ENCODE results near the gene MRTFA. TPM values are rescaled to one million over a fixed set of nuclear protein-coding genes. Genes with fewer than 3 reads are reported as not detected.
"Not testable (repeated sequence)": the region's sequence is repeated elsewhere in the genome, so short reads cannot be mapped to it uniquely, and the experiment has no call there.

MRTFA gene
- total RNA-seq, 2 experiments from 2014 or later, result 72.5 to 76.3 TPM

DNA sequence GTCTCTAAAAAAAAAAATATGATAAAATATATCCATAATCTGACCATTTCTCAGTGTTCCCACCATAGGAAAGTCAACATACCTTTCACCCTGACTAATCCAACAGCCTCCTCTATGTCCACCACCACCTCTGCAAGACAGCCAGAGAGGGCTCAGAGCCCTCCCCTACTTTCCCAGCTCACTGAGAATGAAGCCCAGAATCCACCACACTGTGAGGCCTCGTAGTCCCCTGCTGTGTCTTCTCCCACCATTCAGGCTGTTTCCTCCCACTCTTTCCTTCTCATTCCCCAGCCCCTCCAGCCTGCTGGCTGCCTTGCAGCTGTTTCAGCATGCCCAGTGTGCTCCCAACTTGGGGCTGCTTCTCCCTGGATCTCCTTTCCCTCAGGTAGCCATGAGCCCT lies 239.1 kb downstream of the MRTFA start:
- POLR2A ChIA-PET, result interaction anchor here (1.3 to 2.5 kb wide), 2 partner anchors 12 to 27 kb away, joined by 3 to 7 read pairs; partner anchors contain the start of gene SGSM3
- H3K4me3 Mint-ChIP-seq, result no peak overlapping the region

DNA sequence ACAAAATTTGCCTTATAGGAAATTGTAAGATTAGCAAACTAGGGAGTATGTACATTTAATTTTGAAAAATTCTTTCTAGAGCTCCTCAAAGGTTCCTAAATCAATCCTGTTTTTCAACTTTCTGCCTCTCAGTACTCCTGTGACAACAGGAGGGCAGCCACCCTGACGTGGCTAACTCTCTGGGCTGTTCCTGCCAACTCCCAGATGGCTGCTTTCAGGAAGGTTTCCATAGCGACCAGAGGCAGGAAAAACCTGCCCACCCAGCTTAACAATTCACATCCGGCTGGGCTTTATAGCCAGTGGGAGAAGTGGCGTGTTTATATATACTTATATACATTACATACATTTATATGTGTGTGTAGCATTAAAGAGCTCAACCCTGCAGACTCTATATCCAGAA lies 239.6 kb downstream of the MRTFA start:
- no peak for DNase-seq
- no peak for ATAC-seq (ENCODE audit: low read depth)
- Mint-ChIP-seq H3K9me3 (no peaks in the 10 kb centered on the region), H3K4me3 (no peak overlapping the region), H3K4me1 (peaks cover 52% of the 10 kb centered on the region), H3K36me3 (peaks cover 17% of the 10 kb centered on the region), H3K27me3 (no peaks in the 10 kb centered on the region), H3K27ac (peak overlapping the region; percentile 51)
- POLR2A ChIA-PET, result interaction anchor here (0.6 to 2.5 kb wide), 3 partner anchors 11 to 26 kb away, joined by 3 to 7 read pairs (median 4); partner anchors contain the start of gene SGSM3

More for the DNA sequence above, 239.1 kb downstream of the MRTFA start:
- Mint-ChIP-seq H3K36me3 (peaks cover 17% of the 10 kb centered on the region), H3K4me1 (peaks cover 55% of the 10 kb centered on the region), H3K9me3 (no peaks in the 10 kb centered on the region), H3K27me3 (no peaks in the 10 kb centered on the region), H3K27ac (no peak overlapping the region)
- ATAC-seq (ENCODE audit: low read depth) (no peak), DNase-seq (no peak)

DNA sequence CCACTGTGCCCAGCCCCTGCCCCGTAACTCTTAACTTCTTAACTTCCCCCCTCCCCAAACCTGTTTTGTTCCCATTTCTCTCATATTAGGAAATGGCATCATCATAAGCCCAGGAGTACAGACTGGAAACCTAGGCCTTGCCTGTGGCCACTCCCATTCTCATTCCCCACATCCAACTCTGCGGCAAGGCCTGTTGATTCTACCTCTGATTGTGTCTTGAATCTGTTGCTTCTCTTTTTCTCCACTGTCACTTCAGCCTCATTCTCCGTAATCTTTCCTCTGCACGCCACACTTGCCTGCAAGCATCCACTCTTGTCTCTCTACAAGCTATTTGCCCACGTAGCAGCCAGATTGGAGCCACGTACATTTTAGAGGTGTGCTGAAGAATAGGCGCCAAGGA lies 240.9 kb downstream of the MRTFA start:
- H3K4me1 Mint-ChIP-seq, result peaks cover 40% of the 10 kb centered on the region
- DNase-seq (no peak), ATAC-seq (ENCODE audit: low read depth) (no peak)
- no peaks in the 10 kb centered on the region for H3K27me3 Mint-ChIP-seq
- POLR2A ChIA-PET, result no interaction called here
- no peak overlapping the region for H3K4me3 Mint-ChIP-seq
- no peaks in the 10 kb centered on the region for H3K9me3 Mint-ChIP-seq
- no peak overlapping the region for H3K27ac Mint-ChIP-seq
- peaks cover 20% of the 10 kb centered on the region for H3K36me3 Mint-ChIP-seq

DNA sequence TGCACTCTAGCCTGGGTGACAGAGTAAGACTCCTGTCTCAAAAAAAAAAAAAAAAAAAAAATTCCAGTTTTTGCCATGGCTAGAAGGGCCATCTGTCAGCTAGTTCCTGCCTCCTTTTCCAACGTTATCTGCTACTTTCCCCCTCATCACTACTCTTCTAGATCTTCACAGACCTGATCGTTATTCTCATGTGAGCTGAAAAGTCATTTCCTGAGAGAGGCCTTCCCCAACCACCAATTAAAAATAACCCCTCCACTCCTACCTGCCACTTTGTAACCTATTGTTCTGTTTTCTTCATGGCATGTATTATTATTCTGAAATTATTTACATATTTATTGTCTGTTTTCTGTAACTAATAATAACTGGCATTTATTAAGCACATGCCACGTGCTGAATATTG lies 241.9 kb downstream of the MRTFA start:
- peaks cover 18% of the 10 kb centered on the region for H3K36me3 Mint-ChIP-seq
- H3K4me3 Mint-ChIP-seq, result no peak overlapping the region
- H3K27me3 Mint-ChIP-seq, result no peaks in the 10 kb centered on the region
- no peak for DNase-seq
- POLR2A ChIA-PET, result interaction anchor here (0.6 to 0.7 kb wide), 2 partner anchors 9 to 232 kb away, joined by 3 to 5 read pairs; no protein-coding TSS in a partner anchor
- peak overlapping the region; percentile 57 for H3K27ac Mint-ChIP-seq
- no peaks in the 10 kb centered on the region for H3K9me3 Mint-ChIP-seq
- no peak for ATAC-seq (ENCODE audit: low read depth)
- peaks cover 32% of the 10 kb centered on the region for H3K4me1 Mint-ChIP-seq

DNA sequence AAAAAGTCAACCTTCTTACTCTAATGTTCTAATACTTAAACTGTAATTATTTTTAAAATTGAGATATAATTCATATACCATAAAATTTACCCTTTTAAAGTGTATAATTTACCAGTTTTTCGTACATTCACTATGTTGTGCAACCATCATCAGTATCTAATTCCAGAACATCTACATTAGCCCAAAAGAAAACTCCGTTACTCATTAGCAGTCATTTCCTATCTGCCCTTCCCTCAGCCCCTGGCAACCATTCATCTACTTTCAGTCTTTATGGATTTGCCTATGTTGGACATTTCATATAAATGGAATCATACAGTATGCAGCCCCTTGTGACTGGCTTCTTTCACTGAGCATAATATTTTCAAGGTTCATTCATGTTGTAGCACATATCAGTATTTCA lies 243.9 kb downstream of the MRTFA start:
- no peak for ATAC-seq (ENCODE audit: low read depth)
- H3K36me3 Mint-ChIP-seq, result peaks cover 28% of the 10 kb centered on the region
- no peak overlapping the region for H3K4me3 Mint-ChIP-seq
- H3K27ac Mint-ChIP-seq, result no peak overlapping the region
- H3K4me1 Mint-ChIP-seq, result peaks cover 28% of the 10 kb centered on the region
- no peak for DNase-seq
- POLR2A ChIA-PET, result interaction anchor here (1.2 kb wide), 1 partner anchor 10 kb away, joined by 5 read pairs; no protein-coding TSS in a partner anchor
- no peaks in the 10 kb centered on the region for H3K27me3 Mint-ChIP-seq
- no peaks in the 10 kb centered on the region for H3K9me3 Mint-ChIP-seq

DNA sequence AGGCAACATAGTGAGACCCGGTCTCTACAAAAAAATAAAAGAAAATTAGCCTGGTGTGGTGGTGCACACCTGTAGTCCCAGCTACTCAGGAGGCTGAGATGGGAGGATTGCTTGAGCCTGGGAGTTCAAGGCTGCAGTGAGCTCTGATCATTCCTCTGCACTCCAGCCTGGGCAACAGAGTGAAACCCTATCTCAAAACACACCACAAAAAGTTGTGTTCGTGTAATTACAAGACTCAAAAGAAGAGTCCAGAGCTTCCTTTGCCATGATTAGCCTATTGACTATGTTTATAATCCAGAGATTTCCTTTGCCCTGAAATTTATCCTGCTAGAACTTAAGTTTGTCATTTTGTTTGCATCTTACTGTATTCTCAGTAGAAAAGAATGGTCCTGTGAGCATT lies 245.1 kb downstream of the MRTFA start:
- no peak overlapping the region for H3K27ac Mint-ChIP-seq
- H3K4me3 Mint-ChIP-seq, result no peak overlapping the region
- POLR2A ChIA-PET, result no interaction called here

DNA sequence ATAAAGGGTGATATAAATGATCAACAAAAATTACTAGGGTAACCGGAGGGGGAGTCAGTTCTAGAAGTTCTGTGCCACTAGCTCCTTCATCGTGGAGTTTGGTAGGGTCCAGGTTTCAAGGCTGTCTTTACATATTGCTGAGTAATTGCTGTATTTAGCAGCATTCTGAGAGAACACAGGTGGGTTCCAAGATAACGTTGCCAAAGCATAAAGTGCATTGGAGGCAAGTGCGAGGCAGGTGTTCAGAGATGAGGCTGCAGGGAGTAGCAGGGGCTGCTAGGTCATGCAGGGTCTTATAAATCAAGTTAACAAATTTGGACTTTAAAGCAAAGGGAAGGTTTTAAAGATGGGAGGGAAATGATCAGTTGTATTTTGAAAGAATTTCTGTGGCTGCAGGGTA lies 248.3 kb downstream of the MRTFA start:
- Mint-ChIP-seq H3K9me3 (no peaks in the 10 kb centered on the region), H3K4me1 (peaks cover 38% of the 10 kb centered on the region), H3K4me3 (no peak overlapping the region), H3K27me3 (no peaks in the 10 kb centered on the region), H3K27ac (peak overlapping the region; percentile 3), H3K36me3 (peaks cover 17% of the 10 kb centered on the region)
- ATAC-seq (ENCODE audit: low read depth) (no peak), DNase-seq (no peak)
- POLR2A ChIA-PET, result no interaction called here

More for the DNA sequence above, 245.1 kb downstream of the MRTFA start:
- Mint-ChIP-seq H3K36me3 (peaks cover 24% of the 10 kb centered on the region), H3K4me1 (peaks cover 24% of the 10 kb centered on the region), H3K9me3 (no peaks in the 10 kb centered on the region), H3K27me3 (no peaks in the 10 kb centered on the region)
- no peak for DNase-seq
- ATAC-seq (ENCODE audit: low read depth), result no peak

DNA sequence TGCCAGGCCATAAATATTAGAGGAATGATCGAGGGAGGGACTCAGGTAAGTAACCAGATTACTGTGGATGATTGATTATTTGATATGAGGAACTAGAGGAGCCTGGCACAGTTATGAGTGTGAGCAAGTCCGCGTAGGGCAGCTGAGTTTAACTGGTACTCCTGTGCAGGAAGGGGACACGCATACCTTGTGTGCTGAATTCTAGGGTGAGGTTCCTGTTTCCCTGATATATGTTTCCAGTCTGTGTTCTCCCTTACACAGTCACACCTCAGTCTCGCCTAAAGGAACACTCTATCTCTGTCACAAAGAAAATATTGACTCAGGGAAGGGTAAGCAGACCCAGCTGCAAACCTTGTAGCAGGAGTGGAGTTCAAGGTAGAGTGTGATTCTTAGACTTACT lies 248.8 kb downstream of the MRTFA start:
- no peak for ATAC-seq (ENCODE audit: low read depth)
- Mint-ChIP-seq H3K36me3 (peaks cover 17% of the 10 kb centered on the region), H3K27ac (no peak overlapping the region), H3K9me3 (no peaks in the 10 kb centered on the region), H3K4me1 (peaks cover 39% of the 10 kb centered on the region), H3K4me3 (no peak overlapping the region), H3K27me3 (no peaks in the 10 kb centered on the region)
- POLR2A ChIA-PET, result interaction anchor here (0.6 kb wide), 1 partner anchor 16 kb away, joined by 5 read pairs; no protein-coding TSS in a partner anchor
- DNase-seq, result no peak

DNA sequence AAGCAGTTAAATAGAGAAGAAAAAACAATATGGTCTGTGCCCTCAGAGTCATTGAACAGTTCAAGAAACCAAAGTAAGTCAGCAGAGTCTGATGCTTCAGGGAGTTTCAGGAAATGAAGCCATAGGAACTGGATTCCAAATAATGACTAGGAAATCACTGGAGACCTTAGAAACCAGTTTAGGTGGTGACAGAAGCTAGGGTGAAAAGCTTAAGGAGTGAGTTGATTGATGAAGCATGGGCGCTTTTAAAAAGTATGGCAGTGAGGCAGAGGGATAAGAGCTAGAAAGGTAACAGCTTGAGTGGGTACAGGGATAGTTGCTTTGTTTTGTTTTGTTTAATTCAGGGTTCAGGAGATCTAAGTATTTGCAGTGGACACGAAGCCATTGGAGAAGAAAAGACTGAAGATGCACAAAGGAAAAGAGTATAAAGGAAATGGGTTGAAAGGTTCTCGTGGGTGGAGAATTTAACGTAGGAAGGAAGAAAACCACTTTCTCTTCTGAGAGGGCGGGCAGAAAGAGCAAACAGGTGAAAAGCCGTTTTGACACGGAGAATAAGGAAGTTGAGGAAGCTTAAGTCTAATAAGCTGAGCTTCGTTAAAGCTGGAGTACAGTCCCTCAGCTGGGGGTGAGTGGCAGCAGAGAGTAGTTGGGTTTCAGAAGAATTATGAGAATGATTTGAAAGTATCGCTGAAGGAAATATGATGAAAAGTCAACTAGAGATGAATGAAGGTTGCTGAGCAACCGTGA lies 251.3 kb downstream of the MRTFA start:
- peak; percentile 85 for ATAC-seq (ENCODE audit: low read depth)
- Mint-ChIP-seq H3K27ac (peak overlapping the region; percentile 96), H3K27me3 (no peaks in the 10 kb centered on the region), H3K9me3 (no peaks in the 10 kb centered on the region), H3K36me3 (peaks cover 21% of the 10 kb centered on the region), H3K4me1 (peaks cover 38% of the 10 kb centered on the region), H3K4me3 (peak overlapping the region; percentile 82)
- POLR2A ChIA-PET, result interaction anchor here (0.5 to 2.5 kb wide), 7 partner anchors 10 to 169 kb away, joined by 3 to 9 read pairs (median 3); partner anchors contain the start of gene SGSM3
- DNase-seq, result no peak

DNA sequence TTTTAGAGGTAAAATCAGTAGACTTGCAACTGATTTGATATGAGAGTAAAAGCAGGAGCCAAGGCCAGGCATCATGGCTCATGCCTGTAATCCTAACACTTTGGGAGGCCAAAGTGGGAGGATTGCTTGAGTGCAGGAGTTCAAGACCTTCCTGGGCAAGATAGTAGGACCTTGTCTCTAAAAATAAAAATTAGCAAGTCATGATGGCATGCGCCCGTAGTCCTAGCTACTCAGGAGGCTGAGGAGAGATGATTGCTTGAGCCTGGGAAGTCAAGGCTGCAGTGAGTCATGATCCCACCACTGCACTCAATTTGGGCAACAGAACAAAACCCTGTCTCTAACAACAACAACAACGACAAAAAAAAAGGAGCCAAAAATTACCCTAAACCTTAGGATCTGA lies 252.6 kb downstream of the MRTFA start:
- POLR2A ChIA-PET, result interaction anchor here (1.4 to 1.7 kb wide), 2 partner anchors 16 to 23 kb away, joined by 3 read pairs; no protein-coding TSS in a partner anchor
- H3K4me1 Mint-ChIP-seq, result peaks cover 43% of the 10 kb centered on the region
- DNase-seq, result no peak

DNA sequence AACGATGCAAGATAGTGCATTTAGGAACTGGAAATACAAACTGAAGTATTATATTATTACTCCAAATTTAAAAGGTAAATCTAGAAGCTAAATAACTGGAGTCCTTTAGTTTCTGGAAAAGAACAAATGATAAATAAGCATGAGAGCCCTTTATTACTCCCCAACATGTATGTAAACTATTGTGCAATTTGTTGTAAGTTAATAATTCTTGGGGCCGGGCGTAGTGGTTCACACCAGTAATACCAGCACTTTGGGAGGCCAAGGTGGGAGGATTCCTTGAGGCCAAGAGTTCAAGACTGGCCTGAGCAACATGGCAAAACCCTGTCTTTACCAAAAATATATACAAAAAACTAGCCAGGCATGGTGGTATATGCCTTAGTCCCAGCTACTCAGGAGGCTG lies 255.1 kb downstream of the MRTFA start:
- DNase-seq (no peak), ATAC-seq (ENCODE audit: low read depth) (no peak)
- Mint-ChIP-seq H3K27ac (no peak overlapping the region), H3K36me3 (peaks cover 17% of the 10 kb centered on the region), H3K4me1 (peaks cover 32% of the 10 kb centered on the region), H3K9me3 (no peaks in the 10 kb centered on the region), H3K27me3 (no peaks in the 10 kb centered on the region), H3K4me3 (no peak overlapping the region)
- POLR2A ChIA-PET, result no interaction called here

More for the DNA sequence above, 252.6 kb downstream of the MRTFA start:
- Mint-ChIP-seq H3K9me3 (no peaks in the 10 kb centered on the region), H3K27ac (peak overlapping the region; percentile 43), H3K4me3 (no peak overlapping the region), H3K27me3 (no peaks in the 10 kb centered on the region), H3K36me3 (peaks cover 25% of the 10 kb centered on the region)
- no peak for ATAC-seq (ENCODE audit: low read depth)

DNA sequence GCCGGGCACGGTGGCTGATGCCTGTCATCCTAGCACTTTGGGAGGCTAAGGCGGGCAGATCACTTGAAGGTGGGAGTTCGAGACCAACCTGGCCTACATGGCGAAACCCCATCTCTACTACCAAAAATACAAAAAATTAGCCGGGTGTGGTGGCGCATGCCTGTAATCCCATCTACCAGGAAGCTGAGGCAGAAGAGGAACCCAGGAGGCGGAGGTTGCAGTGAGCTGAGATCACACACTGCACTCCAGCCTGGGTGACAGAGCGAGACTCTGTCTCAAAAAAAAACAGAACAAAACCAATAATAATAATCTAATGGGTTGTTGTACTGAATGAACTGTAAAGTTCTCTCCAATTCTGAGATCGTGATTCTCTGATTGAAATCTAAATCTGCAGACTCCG lies 258.1 kb downstream of the MRTFA start:
- POLR2A ChIA-PET, result interaction anchor here (0.8 kb wide), 1 partner anchor 18 kb away, joined by 4 read pairs; no protein-coding TSS in a partner anchor
- not testable (repeated sequence) for H3K4me3 Mint-ChIP-seq; H3K27me3 Mint-ChIP-seq; ATAC-seq (ENCODE audit: low read depth); DNase-seq; H3K27ac Mint-ChIP-seq; H3K9me3 Mint-ChIP-seq
- Mint-ChIP-seq H3K4me1 (peaks cover 19% of the 10 kb centered on the region), H3K36me3 (peaks cover 19% of the 10 kb centered on the region)

DNA sequence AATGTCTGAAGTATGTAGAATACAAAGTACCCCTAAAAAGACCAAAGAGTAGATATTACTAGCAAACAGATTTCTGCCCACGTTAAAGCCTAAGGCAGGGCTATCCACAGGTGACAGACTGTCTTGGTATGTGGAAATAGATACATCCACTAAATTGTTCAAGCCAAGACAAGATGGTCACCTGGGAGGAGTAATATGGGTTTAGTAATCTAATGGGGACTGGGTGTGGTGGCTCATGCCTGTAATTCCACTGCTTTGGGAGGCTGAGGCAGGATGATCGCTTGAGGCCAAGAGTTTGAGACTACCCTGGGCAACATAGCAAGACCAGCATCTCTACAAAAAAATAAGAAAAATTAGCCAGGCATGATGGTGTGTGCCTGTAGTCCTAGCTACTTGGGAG lies 258.6 kb downstream of the MRTFA start:
- H3K27ac Mint-ChIP-seq, result no peak overlapping the region
- ATAC-seq (ENCODE audit: low read depth), result no peak

DNA sequence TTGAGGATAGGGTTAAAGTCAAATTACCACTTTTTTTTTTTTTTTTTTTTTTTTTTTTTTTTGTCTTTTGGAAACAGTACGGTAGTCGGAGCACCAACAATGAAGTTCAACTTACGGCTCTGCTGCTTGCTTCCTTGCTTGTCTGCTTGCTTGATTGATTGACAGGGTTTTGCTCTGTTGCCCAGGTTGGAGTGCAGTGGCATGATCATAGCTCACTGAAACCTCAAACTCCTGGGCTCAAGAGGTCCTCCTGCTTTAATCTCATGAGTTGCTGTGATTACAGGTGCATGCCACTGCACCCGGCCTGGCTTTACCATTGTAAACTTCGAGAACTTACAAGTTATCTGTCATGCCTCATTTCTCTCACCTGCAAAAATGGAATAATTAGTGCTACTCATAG lies 260.4 kb downstream of the MRTFA start:
- H3K27ac Mint-ChIP-seq, result no peak overlapping the region
- peaks cover 22% of the 10 kb centered on the region for H3K4me1 Mint-ChIP-seq
- no peak for ATAC-seq (ENCODE audit: low read depth)
- no peak for DNase-seq
- no peak overlapping the region for H3K4me3 Mint-ChIP-seq
- no peaks in the 10 kb centered on the region for H3K9me3 Mint-ChIP-seq
- H3K36me3 Mint-ChIP-seq, result peaks cover 26% of the 10 kb centered on the region
- no peaks in the 10 kb centered on the region for H3K27me3 Mint-ChIP-seq
- POLR2A ChIA-PET, result interaction anchor here (0.9 to 1.3 kb wide), 2 partner anchors 13 to 42 kb away, joined by 4 to 5 read pairs; no protein-coding TSS in a partner anchor

More for the DNA sequence above, 258.6 kb downstream of the MRTFA start:
- H3K4me3 Mint-ChIP-seq, result no peak overlapping the region
- H3K27me3 Mint-ChIP-seq, result no peaks in the 10 kb centered on the region
- H3K9me3 Mint-ChIP-seq, result no peaks in the 10 kb centered on the region
- H3K4me1 Mint-ChIP-seq, result peaks cover 18% of the 10 kb centered on the region
- POLR2A ChIA-PET, result interaction anchor here (0.8 kb wide), 1 partner anchor 19 kb away, joined by 4 read pairs; no protein-coding TSS in a partner anchor
- DNase-seq, result no peak
- peaks cover 24% of the 10 kb centered on the region for H3K36me3 Mint-ChIP-seq

Data from activated naive CD8-positive, alpha-beta T cell treated with anti-CD3 and anti-CD28 coated beads, Interleukin-2, amount 10 ng/mL, durations not matched to agents 7 days and 5 days (primary cell).